HepG2 (cell line): ENCODE measurements around the gene RAD17. TPM values are rescaled to one million over a fixed set of nuclear protein-coding genes. Genes with fewer than 3 reads are reported as not detected.

Source experiments
- ATF1 ChIP-seq: IDR thresholded peaks from 2 replicates; pipeline ENCODE4 v1.6.1; 2016; ENCODE audit warnings: mild to moderate bottlenecking, control low read depth
- BCLAF1 ChIP-seq: fragments of 450-650 bp; IDR thresholded peaks from 2 replicates; pipeline ENCODE4 v1.6.1; 2017; ENCODE audit warnings: mild to moderate bottlenecking
- DZIP1 ChIP-seq: sonication (generic); formaldehyde crosslinking; IDR thresholded peaks from 2 replicates; pipeline ENCODE4 v1.5.0; 2020; ENCODE audit warnings: mild to moderate bottlenecking, missing genetic modification reagents
- HMG20A ChIP-seq: IDR thresholded peaks from 2 replicates; pipeline ENCODE4 v1.6.1; 2016; ENCODE audit warnings: borderline replicate concordance
- KLF6 ChIP-seq: IDR thresholded peaks from 2 replicates; pipeline ENCODE4 v1.8.0; 2016; ENCODE audit warnings: missing biosample characterization, missing genetic modification reagents
- MAZ ChIP-seq, 2 experiments: sonication (generic) in 1 of 2; formaldehyde crosslinking in 1 of 2; IDR thresholded peaks; 2 replicates each; pipeline versions ENCODE4 v1.5.0 to v1.6.1; 2012 to 2020; ENCODE audit warnings: low read depth in 2 of 2, mild to moderate bottlenecking in 2 of 2, borderline replicate concordance in 1 of 2, improper control_type of control experiment in 1 of 2, low read length in 1 of 2, missing genetic modification reagents in 1 of 2, moderate library complexity in 1 of 2
- NR2C2 ChIP-seq: sonication (generic); formaldehyde crosslinking; IDR thresholded peaks from 2 replicates; pipeline ENCODE4 v1.4.0; 2020; ENCODE audit warnings: missing genetic modification reagents, mild to moderate bottlenecking, moderate library complexity, borderline replicate concordance
- PATZ1 ChIP-seq: sonication (generic); formaldehyde crosslinking; IDR thresholded peaks from 2 replicates; pipeline ENCODE4 v1.4.0; 2020; ENCODE audit warnings: missing genetic modification reagents
- PRDM4 ChIP-seq: sonication (generic); formaldehyde crosslinking; IDR thresholded peaks from 2 replicates; pipeline ENCODE4 v1.9.0; 2021; ENCODE audit warnings: missing genetic modification reagents, borderline replicate concordance
- TRIM22 ChIP-seq: fragments of 450-650 bp; IDR thresholded peaks from 2 replicates; pipeline ENCODE4 v1.6.1; 2017
- ZNF354B ChIP-seq: sonication (generic); formaldehyde crosslinking; IDR thresholded peaks from 2 replicates; pipeline ENCODE4 v1.8.0; 2022; ENCODE audit warnings: mild to moderate bottlenecking, missing genetic modification reagents
- ZNF549 ChIP-seq: sonication (generic); formaldehyde crosslinking; IDR thresholded peaks from 2 replicates; pipeline ENCODE4 v1.5.0; 2020; ENCODE audit warnings: missing genetic modification reagents
- ZNF780A ChIP-seq: sonication (generic); formaldehyde crosslinking; IDR thresholded peaks from 2 replicates; pipeline ENCODE4 v1.8.0; 2022; ENCODE audit warnings: mild to moderate bottlenecking, missing genetic modification reagents, moderate library complexity
- ZXDC ChIP-seq: sonication (generic); formaldehyde crosslinking; IDR thresholded peaks from 2 replicates; pipeline ENCODE4 v1.5.0; 2020; ENCODE audit warnings: mild to moderate bottlenecking, missing genetic modification reagents
- polyA plus RNA-seq, 8 experiments: library from polyadenylated mRNA; depleted of rRNA in 3 of 8; stranded (reverse) in 7 of 8; unstranded in 1 of 8; fragments of >200 nt; fragmentation: Illumina TruSeq in 4 of 8; extraction: Trizol in 4 of 8; gene quantifications; 2 replicates each; pipeline versions ENCODE4 v1.2.1 to v1.2.3, GENCODE V29; 2011 to 2016; ENCODE audit warnings: low read depth in 4 of 8, missing spikeins in 1 of 8, mixed read lengths in 1 of 8; ENCODE audit not compliant: insufficient read depth in 1 of 8
- total RNA-seq, 5 experiments: library from RNA; depleted of rRNA; stranded (reverse); fragments of >200 nt; fragmentation: Illumina TruSeq; extraction: Trizol; gene quantifications; 2 replicates each; pipeline ENCODE4 v1.2.3, GENCODE V29; 2016; ENCODE audit warnings: low read depth in 1 of 5

The RAD17 gene
- total and polyA plus RNA-seq, 2 of the 13 experiments (the other 11 are each of a cell fraction or from before 2014, with no cell fraction given) = 24.0 to 25.9 TPM

- TF ChIP-seq BCLAF1 = no peak
- no peak for TF ChIP-seq ZNF780A (CRISPR knock-in tag)
- no peak for TF ChIP-seq KLF6 (CRISPR knock-in tag)
- no peak for TF ChIP-seq DZIP1 (CRISPR knock-in tag)
- TF ChIP-seq ATF1 (CRISPR knock-in tag) = no peak
- TF ChIP-seq TRIM22 = no peak
- no peak for TF ChIP-seq ZXDC (CRISPR knock-in tag)
- no peak for TF ChIP-seq HMG20A (CRISPR knock-in tag)
- TF ChIP-seq PATZ1 (CRISPR knock-in tag) = no peak
- TF ChIP-seq NR2C2 (CRISPR knock-in tag) = no peak
- TF ChIP-seq PRDM4 (CRISPR knock-in tag) = no peak
- TF ChIP-seq ZNF549 = no peak
- no peak for TF ChIP-seq ZNF354B (CRISPR knock-in tag)
- TF ChIP-seq MAZ (IDR thresholded peaks at IDR 0.05; ENCODE audit: borderline replicate concordance, low read depth, low read length) = 0 out of 2 replicates have a peak, but pooled peaks have one; percentile 24
- TF ChIP-seq MAZ (CRISPR knock-in tag; IDR thresholded peaks at IDR 0.05; ENCODE audit: low read depth) = no peak
These were observed 34.8 kb upstream of the RAD17 start (continued) for GRCh38 chr5:69334793-69335268.
